DMS153 (cell line): ENCODE data around the gene MED27.

ENCODE experiments used
- DNase-seq: peaks from one replicate; lab custom pipeline; 2025; lab: John Stamatoyannopoulos, UW

MED27 gene

GRCh38 chr9:132041798-132042197 lies 37.9 kb downstream of the MED27 start:
- no peak for DNase-seq

GRCh38 chr9:132040808-132041207 lies 38.9 kb downstream of the MED27 start:
- no peak for DNase-seq

- DNase-seq: peak; percentile 73
Observed at GRCh38 chr9:132040246-132040645, 39.4 kb downstream of the MED27 start.

GRCh38 chr9:132039284-132039683 lies 40.4 kb downstream of the MED27 start:
- no peak for DNase-seq

- peak; percentile 94 for DNase-seq
Observed at GRCh38 chr9:132037458-132037857, 42.2 kb downstream of the MED27 start.

GRCh38 chr9:132036521-132036920 lies 43.1 kb downstream of the MED27 start:
- DNase-seq: no peak

GRCh38 chr9:132035679-132036078 lies 44.0 kb downstream of the MED27 start:
- no peak for DNase-seq

GRCh38 chr9:132032238-132032950 lies 47.3 kb downstream of the MED27 start:
- DNase-seq: peak; percentile 50

- DNase-seq: no peak
Observed at GRCh38 chr9:132031467-132032237, 48.0 kb downstream of the MED27 start.

GRCh38 chr9:132030626-132031325 lies 48.9 kb downstream of the MED27 start:
- no peak for DNase-seq

GRCh38 chr9:132027752-132028663 lies 51.7 kb downstream of the MED27 start:
- no peak for DNase-seq

GRCh38 chr9:132026932-132027585 lies 52.6 kb downstream of the MED27 start:
- DNase-seq: no peak

- no peak for DNase-seq
Observed at GRCh38 chr9:132025766-132026165, 53.9 kb downstream of the MED27 start.

GRCh38 chr9:132024589-132024988 lies 55.1 kb downstream of the MED27 start:
- DNase-seq: no peak

- DNase-seq: peak; percentile 37
Observed at GRCh38 chr9:132023419-132024180, 56.1 kb downstream of the MED27 start.

- DNase-seq: peak; percentile 54
Observed at GRCh38 chr9:132020820-132021510, 58.7 kb downstream of the MED27 start.

GRCh38 chr9:132020272-132020671 lies 59.4 kb downstream of the MED27 start:
- DNase-seq: no peak

GRCh38 chr9:132019702-132020101 lies 60.0 kb downstream of the MED27 start:
- no peak for DNase-seq

GRCh38 chr9:132018957-132019405 lies 60.7 kb downstream of the MED27 start:
- no peak for DNase-seq

- no peak for DNase-seq
Observed at GRCh38 chr9:132016456-132016855, 63.2 kb downstream of the MED27 start.
